HCT116 (cell line): ENCODE data around the gene DDB1. TPM values are rescaled to one million over a fixed set of nuclear protein-coding genes. Genes with fewer than 3 reads are reported as not detected.

Experiments used
- ATAC-seq: fragments of 200-7000 bp; cut with Tn5 transposase; 2 replicates; pipeline ENCODE4 v1.9.1; 2020; ENCODE audit warnings: mild to moderate bottlenecking, moderate library complexity
- BruUV-seq: library from RNA; stranded (reverse); fragments of 400-500 nt; replicated peaks from 2 replicates; lab custom pipeline; 2021; lab: Mats Ljungman, UMichigan
- CTCF ChIA-PET: fragments of 300-600 bp; sonication (Branson Sonifier 250); formaldehyde crosslinking; loops from one replicate; lab custom pipeline; 2021; ENCODE audit warnings: antibody characterized with exemption; lab: Charles Lee
- POLR2A ChIA-PET: fragments of 300-600, 350-600 bp; sonication (Branson Sonifier 250); formaldehyde crosslinking; loops from one replicate; lab custom pipeline; 2021; ENCODE audit warnings: antibody characterized with exemption; lab: Charles Lee
- RAD21 ChIA-PET, 2 experiments: fragments of 300-600 bp; sonication (Branson Sonifier 250); formaldehyde crosslinking; loops; one replicate each; lab custom pipeline; 2023; ENCODE audit warnings: low total read pairs in 2 of 2; ENCODE audit not compliant: uncharacterized antibody in 2 of 2, unreplicated experiment in 2 of 2, low non-redundant PET in 1 of 2; lab: Charles Lee
- DNase-seq: peaks from one replicate; pipeline ENCODE4 v3.0.0-alpha.2; 2010; ENCODE audit warnings: low read depth, low spot score
- H2AFZ ChIP-seq: fragments of 200-600 bp; shearing (Covaris generic), sonication (generic); 2 replicates; pipeline ENCODE4 v1.6.1; 2017; ENCODE audit warnings: low read depth, mixed run types, mixed read lengths, antibody characterized with exemption, low read length; ENCODE audit not compliant: poor library complexity, severe bottlenecking
- H3K27ac ChIP-seq: 2 replicates; pipeline ENCODE4 v1.5.1; 2012; ENCODE audit warnings: low read depth, low read length
- H3K27me3 ChIP-seq: fragments of 200-600 bp; sonication (generic); 2 replicates; pipeline ENCODE4 v1.6.1; 2016; ENCODE audit warnings: mixed run types, low read length, mixed read lengths; ENCODE audit not compliant: insufficient read depth
- H3K36me3 ChIP-seq, 2 experiments: fragments of 200-500 bp in 1 of 2; fragments of 200-600 bp in 1 of 2; sonication (Bioruptor generic) in 1 of 2; sonication (generic) in 1 of 2; 2 replicates each; pipeline versions ENCODE4 v1.5.1 to v1.6.1; 2014 to 2016; ENCODE audit warnings: low read length in 2 of 2, inconsistent platforms in 1 of 2, mixed read lengths in 1 of 2, mixed run types in 1 of 2; ENCODE audit not compliant: insufficient read depth in 2 of 2, control insufficient read depth in 1 of 2
- H3K4me1 ChIP-seq, 2 experiments: fragments of 200-600 bp in 1 of 2; sonication (generic) in 1 of 2; 2 replicates each; pipeline versions ENCODE4 v1.5.1 to v1.6.1; 2012 to 2017; ENCODE audit warnings: low read length in 2 of 2, inconsistent platforms in 1 of 2, mild to moderate bottlenecking in 1 of 2, mixed read lengths in 1 of 2, mixed run types in 1 of 2, moderate library complexity in 1 of 2; ENCODE audit not compliant: insufficient read depth in 2 of 2, control insufficient read depth in 1 of 2
- H3K4me2 ChIP-seq: fragments of 200-600 bp; sonication (generic); 2 replicates; pipeline ENCODE4 v1.6.1; 2017; ENCODE audit warnings: mixed run types, low read length, mixed read lengths
- H3K4me3 ChIP-seq, 2 experiments: fragments of 200-600 bp in 1 of 2; sonication (generic) in 1 of 2; replicated peaks in 1 of 2; 2 replicates each; pipeline ENCODE4 v1.5.1; 2011 to 2016; ENCODE audit warnings: low read length in 2 of 2, control low read depth in 1 of 2, low read depth in 1 of 2, mild to moderate bottlenecking in 1 of 2, mixed read lengths in 1 of 2, mixed run types in 1 of 2
- H3K79me2 ChIP-seq: fragments of 200-600 bp; sonication (generic); 2 replicates; pipeline ENCODE4 v1.6.1; 2017; ENCODE audit warnings: mild to moderate bottlenecking, mixed run types, low read length, moderate library complexity, mixed read lengths; ENCODE audit not compliant: insufficient read depth
- H3K9ac ChIP-seq: fragments of 200-600 bp; sonication (generic); 2 replicates; pipeline ENCODE4 v1.6.1; 2016; ENCODE audit warnings: low read length, mixed read lengths
- H3K9me2 ChIP-seq: fragments of 200-600 bp; sonication (generic), shearing (Covaris generic); 2 replicates; pipeline ENCODE4 v1.6.1; 2017; ENCODE audit warnings: mixed run types, mild to moderate bottlenecking, moderate library complexity; ENCODE audit not compliant: insufficient read depth
- H3K9me3 ChIP-seq, 2 experiments: fragments of 200-500 bp in 1 of 2; fragments of 200-600 bp in 1 of 2; sonication (Bioruptor generic) in 1 of 2; sonication (generic) in 1 of 2; 2 replicates each; pipeline ENCODE4 v1.6.1; 2014 to 2017; ENCODE audit warnings: low read length in 2 of 2, mixed read lengths in 2 of 2, inconsistent platforms in 1 of 2, low read depth in 1 of 2, mild to moderate bottlenecking in 1 of 2, mixed run types in 1 of 2, moderate library complexity in 1 of 2; ENCODE audit not compliant: control insufficient read depth in 1 of 2, insufficient read depth in 1 of 2
- H4K20me1 ChIP-seq: fragments of 200-600 bp; sonication (generic), shearing (Covaris generic); 2 replicates; pipeline ENCODE4 v1.6.1; 2017; ENCODE audit warnings: mixed run types, mild to moderate bottlenecking, moderate library complexity; ENCODE audit not compliant: insufficient read depth
- ATF3 ChIP-seq: IDR thresholded peaks from 2 replicates; pipeline ENCODE4 v1.6.1; 2012
- ELF1 ChIP-seq: IDR thresholded peaks from 2 replicates; pipeline ENCODE4 v1.6.1; 2012; ENCODE audit warnings: low read depth, borderline replicate concordance
- FOSL1 ChIP-seq: IDR thresholded peaks from 2 replicates; pipeline ENCODE4 v1.6.1; 2012; ENCODE audit warnings: low read depth
- JUND ChIP-seq: IDR thresholded peaks from 2 replicates; pipeline ENCODE4 v1.6.1; 2012
- MAX ChIP-seq: IDR thresholded peaks from 2 replicates; pipeline ENCODE4 v1.6.1; 2012
- POLR2A ChIP-seq: IDR thresholded peaks from 2 replicates; pipeline ENCODE4 v1.7.0; 2011; ENCODE audit warnings: borderline replicate concordance; ENCODE audit not compliant: insufficient read depth, insufficient read length; ENCODE audit errors: extremely low read depth
- RAD21 ChIP-seq: IDR thresholded peaks from 2 replicates; pipeline ENCODE4 v1.6.1; 2012; ENCODE audit warnings: low read depth, mild to moderate bottlenecking
- REST ChIP-seq: IDR thresholded peaks from 2 replicates; pipeline ENCODE4 v1.6.1; 2012; ENCODE audit warnings: low read depth
- SIN3A ChIP-seq: IDR thresholded peaks from 2 replicates; pipeline ENCODE4 v1.6.1; 2012; ENCODE audit warnings: low read depth
- SP1 ChIP-seq: IDR thresholded peaks from 2 replicates; pipeline ENCODE4 v1.6.1; 2012; ENCODE audit warnings: low read depth
- YY1 ChIP-seq: IDR thresholded peaks from 2 replicates; pipeline ENCODE4 v1.6.1; 2011; ENCODE audit warnings: low read length, low read depth, moderate library complexity, mild to moderate bottlenecking; ENCODE audit not compliant: insufficient replicate concordance; ENCODE audit errors: extremely low read depth
- ZBTB33 ChIP-seq: IDR thresholded peaks from 2 replicates; pipeline ENCODE4 v1.6.1; 2011; ENCODE audit warnings: mild to moderate bottlenecking, low read length, moderate library complexity; ENCODE audit not compliant: insufficient replicate concordance; ENCODE audit errors: extremely low read depth
- intact Hi-C: fragments of 100-400 bp; cut with micrococcal nuclease; formaldehyde crosslinking; loops from 2 replicates; pipeline ENCODE4 v1.10.0; 2022
- total RNA-seq: library from RNA; stranded (reverse); gene quantifications from one replicate; pipeline ENCODE4 v1.2.1, GENCODE V29; 2021; ENCODE audit not compliant: unreplicated experiment

DDB1 gene
- total RNA-seq, 1 experiment from 2014 or later: 269 TPM

GRCh38 chr11:61353131-61354067 lies 20.5 kb upstream of the DDB1 start:
- ChIA-PET CTCF (no interaction called here), RAD21 (no interaction called here), POLR2A (interaction anchor here (1.3 kb wide), 1 partner anchor 9 kb away, joined by 3 read pairs; the partner anchor contains the start of genes CYB561A3 and TMEM138)
- intact Hi-C loops: no loop called here
- ATAC-seq: no peak
- Histone ChIP-seq H3K79me2 (no peaks in the 10 kb centered on the region), H2AFZ (no peak overlapping the region), H3K27me3 (no peaks in the 10 kb centered on the region), H3K4me3 (no peak overlapping the region), H3K9me3 (no peaks in the 10 kb centered on the region), H3K4me2 (no peak overlapping the region), H4K20me1 (no peaks in the 10 kb centered on the region), H3K36me3 (peaks cover 7 to 8% of the 10 kb centered on the region in 2 experiments; a peak in 3 of 4 replicates), H3K4me1 (no peaks in the 10 kb centered on the region), H3K27ac (no peak overlapping the region), H3K9me2 (no peaks in the 10 kb centered on the region), H3K9ac (no peak overlapping the region)
- no peak for DNase-seq
- BruUV-seq: no TSS peak
- no peak for TF ChIP-seq FOSL1
- TF ChIP-seq RAD21: no peak
- no peak for TF ChIP-seq SIN3A

- ATAC-seq (no peak), DNase-seq (no peak)
- no TSS peak for BruUV-seq
- ChIA-PET POLR2A (interaction anchor here (1.0 kb wide), 1 partner anchor 9 kb away, joined by 6 read pairs; the partner anchor contains the start of genes CYB561A3 and TMEM138), RAD21 (no interaction called here), CTCF (no interaction called here)
- no peaks in the 10 kb centered on the region for H3K79me2 ChIP-seq
- no peaks in the 10 kb centered on the region for H4K20me1 ChIP-seq
- intact Hi-C loops: no loop called here
- H3K27me3 ChIP-seq: no peaks in the 10 kb centered on the region
- no peaks in the 10 kb centered on the region for H3K9me3 ChIP-seq
- H3K4me2 ChIP-seq: no peak overlapping the region
- no peak overlapping the region for H3K9ac ChIP-seq
- H3K27ac ChIP-seq: no peak overlapping the region
- no peak overlapping the region for H3K4me3 ChIP-seq
- H3K9me2 ChIP-seq: no peaks in the 10 kb centered on the region
- H3K4me1 ChIP-seq: no peaks in the 10 kb centered on the region
- peaks cover 7 to 8% of the 10 kb centered on the region in 2 experiments; a peak in 3 of 4 replicates for H3K36me3 ChIP-seq
- no peak overlapping the region for H2AFZ ChIP-seq
- no peak for TF ChIP-seq ATF3
- TF ChIP-seq ELF1: no peak
- TF ChIP-seq MAX: no peak
- no peak for TF ChIP-seq JUND
- no peak for TF ChIP-seq YY1
- TF ChIP-seq POLR2A: no peak
- TF ChIP-seq FOSL1: no peak
- TF ChIP-seq ZBTB33: no peak
- TF ChIP-seq SP1: no peak
- no peak for TF ChIP-seq REST
These were observed 19.1 kb upstream of the DDB1 start for GRCh38 chr11:61352038-61352437.
